ENCODE results near the gene CTNNA2.

Gene CTNNA2

GRCh38 chr2:79776461-79776860, 263.6 kb downstream of the CTNNA2 start:
- no peaks in the 10 kb centered on the region for H3K27me3 ChIP-seq (ENCODE audit: control insufficient read depth, insufficient read depth, low read length)
- H3K4me3 ChIP-seq (ENCODE audit: low read length), result no peak overlapping the region
- no peaks in the 10 kb centered on the region for H3K36me3 ChIP-seq (ENCODE audit: control insufficient read depth, insufficient read depth, low read length)
- no peaks in the 10 kb centered on the region for H3K4me1 ChIP-seq (ENCODE audit: control insufficient read depth, insufficient read depth, low read length)
- no peak overlapping the region for H3K9ac ChIP-seq (ENCODE audit: low read length)
- H3K27ac ChIP-seq (ENCODE audit: low read depth, low read length), result no peak overlapping the region

- Histone ChIP-seq H3K4me3 (ENCODE audit: low read length) (no peak overlapping the region), H3K4me1 (ENCODE audit: control insufficient read depth, insufficient read depth, low read length) (no peaks in the 10 kb centered on the region), H3K27me3 (ENCODE audit: control insufficient read depth, insufficient read depth, low read length) (no peaks in the 10 kb centered on the region), H3K27ac (ENCODE audit: low read depth, low read length) (no peak overlapping the region), H3K9ac (ENCODE audit: low read length) (no peak overlapping the region), H3K36me3 (ENCODE audit: control insufficient read depth, insufficient read depth, low read length) (no peaks in the 10 kb centered on the region)
These were observed 267.9 kb downstream of the CTNNA2 start for GRCh38 chr2:79780781-79781180.

- Histone ChIP-seq H3K4me1 (ENCODE audit: control insufficient read depth, insufficient read depth, low read length) (no peaks in the 10 kb centered on the region), H3K4me3 (ENCODE audit: low read length) (no peak overlapping the region), H3K27me3 (ENCODE audit: control insufficient read depth, insufficient read depth, low read length) (no peaks in the 10 kb centered on the region), H3K36me3 (ENCODE audit: control insufficient read depth, insufficient read depth, low read length) (no peaks in the 10 kb centered on the region), H3K9ac (ENCODE audit: low read length) (no peak overlapping the region), H3K27ac (ENCODE audit: low read depth, low read length) (no peak overlapping the region)
These were observed 270.0 kb downstream of the CTNNA2 start for GRCh38 chr2:79782576-79783452.

- Histone ChIP-seq H3K27ac (ENCODE audit: low read depth, low read length) (no peak overlapping the region), H3K4me3 (ENCODE audit: low read length) (no peak overlapping the region)
These were observed 276.3 kb downstream of the CTNNA2 start for GRCh38 chr2:79788952-79789651.

GRCh38 chr2:79789811-79790210, 277.0 kb downstream of the CTNNA2 start:
- H3K27ac ChIP-seq (ENCODE audit: low read depth, low read length), result no peak overlapping the region

More at GRCh38 chr2:79788952-79789651, 276.3 kb downstream of the CTNNA2 start:
- no peaks in the 10 kb centered on the region for H3K4me1 ChIP-seq (ENCODE audit: control insufficient read depth, insufficient read depth, low read length)
- H3K36me3 ChIP-seq (ENCODE audit: control insufficient read depth, insufficient read depth, low read length), result no peaks in the 10 kb centered on the region
- H3K9ac ChIP-seq (ENCODE audit: low read length), result no peak overlapping the region
- H3K27me3 ChIP-seq (ENCODE audit: control insufficient read depth, insufficient read depth, low read length), result no peaks in the 10 kb centered on the region

GRCh38 chr2:79792090-79792489, 279.2 kb downstream of the CTNNA2 start:
- no peaks in the 10 kb centered on the region for H3K4me1 ChIP-seq (ENCODE audit: control insufficient read depth, insufficient read depth, low read length)
- H3K4me3 ChIP-seq (ENCODE audit: low read length), result no peak overlapping the region
- H3K36me3 ChIP-seq (ENCODE audit: control insufficient read depth, insufficient read depth, low read length), result no peaks in the 10 kb centered on the region
- no peak overlapping the region for H3K27ac ChIP-seq (ENCODE audit: low read depth, low read length)
- no peaks in the 10 kb centered on the region for H3K27me3 ChIP-seq (ENCODE audit: control insufficient read depth, insufficient read depth, low read length)
- H3K9ac ChIP-seq (ENCODE audit: low read length), result no peak overlapping the region

More at GRCh38 chr2:79789811-79790210, 277.0 kb downstream of the CTNNA2 start:
- Histone ChIP-seq H3K27me3 (ENCODE audit: control insufficient read depth, insufficient read depth, low read length) (no peaks in the 10 kb centered on the region), H3K4me3 (ENCODE audit: low read length) (no peak overlapping the region), H3K9ac (ENCODE audit: low read length) (no peak overlapping the region), H3K4me1 (ENCODE audit: control insufficient read depth, insufficient read depth, low read length) (no peaks in the 10 kb centered on the region), H3K36me3 (ENCODE audit: control insufficient read depth, insufficient read depth, low read length) (no peaks in the 10 kb centered on the region)

- Histone ChIP-seq H3K36me3 (ENCODE audit: control insufficient read depth, insufficient read depth, low read length) (no peaks in the 10 kb centered on the region), H3K9ac (ENCODE audit: low read length) (no peak overlapping the region), H3K27ac (ENCODE audit: low read depth, low read length) (no peak overlapping the region), H3K4me1 (ENCODE audit: control insufficient read depth, insufficient read depth, low read length) (no peaks in the 10 kb centered on the region), H3K4me3 (ENCODE audit: low read length) (no peak overlapping the region), H3K27me3 (ENCODE audit: control insufficient read depth, insufficient read depth, low read length) (no peaks in the 10 kb centered on the region)
These were observed 280.2 kb downstream of the CTNNA2 start for GRCh38 chr2:79793006-79793405.

- Histone ChIP-seq H3K27me3 (ENCODE audit: control insufficient read depth, insufficient read depth, low read length) (no peaks in the 10 kb centered on the region), H3K4me3 (ENCODE audit: low read length) (no peak overlapping the region), H3K4me1 (ENCODE audit: control insufficient read depth, insufficient read depth, low read length) (no peaks in the 10 kb centered on the region), H3K27ac (ENCODE audit: low read depth, low read length) (no peak overlapping the region), H3K9ac (ENCODE audit: low read length) (no peak overlapping the region), H3K36me3 (ENCODE audit: control insufficient read depth, insufficient read depth, low read length) (no peaks in the 10 kb centered on the region)
These were observed 283.8 kb downstream of the CTNNA2 start for GRCh38 chr2:79796641-79797040.

- H3K4me3 ChIP-seq (ENCODE audit: low read length), result no peak overlapping the region
- no peaks in the 10 kb centered on the region for H3K36me3 ChIP-seq (ENCODE audit: control insufficient read depth, insufficient read depth, low read length)
- no peaks in the 10 kb centered on the region for H3K27me3 ChIP-seq (ENCODE audit: control insufficient read depth, insufficient read depth, low read length)
- H3K27ac ChIP-seq (ENCODE audit: low read depth, low read length), result no peak overlapping the region
- H3K4me1 ChIP-seq (ENCODE audit: control insufficient read depth, insufficient read depth, low read length), result no peaks in the 10 kb centered on the region
- no peak overlapping the region for H3K9ac ChIP-seq (ENCODE audit: low read length)
These were observed 285.9 kb downstream of the CTNNA2 start for GRCh38 chr2:79798776-79799175.

GRCh38 chr2:79799729-79800128, 286.9 kb downstream of the CTNNA2 start:
- H3K4me3 ChIP-seq (ENCODE audit: low read length), result no peak overlapping the region
- no peaks in the 10 kb centered on the region for H3K36me3 ChIP-seq (ENCODE audit: control insufficient read depth, insufficient read depth, low read length)
- H3K9ac ChIP-seq (ENCODE audit: low read length), result no peak overlapping the region
- H3K27ac ChIP-seq (ENCODE audit: low read depth, low read length), result no peak overlapping the region
- no peaks in the 10 kb centered on the region for H3K4me1 ChIP-seq (ENCODE audit: control insufficient read depth, insufficient read depth, low read length)
- no peaks in the 10 kb centered on the region for H3K27me3 ChIP-seq (ENCODE audit: control insufficient read depth, insufficient read depth, low read length)

GRCh38 chr2:79801082-79801481, 288.2 kb downstream of the CTNNA2 start:
- Histone ChIP-seq H3K27me3 (ENCODE audit: control insufficient read depth, insufficient read depth, low read length) (no peaks in the 10 kb centered on the region), H3K9ac (ENCODE audit: low read length) (no peak overlapping the region), H3K27ac (ENCODE audit: low read depth, low read length) (no peak overlapping the region), H3K36me3 (ENCODE audit: control insufficient read depth, insufficient read depth, low read length) (no peaks in the 10 kb centered on the region), H3K4me1 (ENCODE audit: control insufficient read depth, insufficient read depth, low read length) (no peaks in the 10 kb centered on the region), H3K4me3 (ENCODE audit: low read length) (no peak overlapping the region)

- no peaks in the 10 kb centered on the region for H3K27me3 ChIP-seq (ENCODE audit: control insufficient read depth, insufficient read depth, low read length)
- no peak overlapping the region for H3K27ac ChIP-seq (ENCODE audit: low read depth, low read length)
- no peak overlapping the region for H3K4me3 ChIP-seq (ENCODE audit: low read length)
- no peaks in the 10 kb centered on the region for H3K4me1 ChIP-seq (ENCODE audit: control insufficient read depth, insufficient read depth, low read length)
- H3K9ac ChIP-seq (ENCODE audit: low read length), result no peak overlapping the region
- H3K36me3 ChIP-seq (ENCODE audit: control insufficient read depth, insufficient read depth, low read length), result no peaks in the 10 kb centered on the region
These were observed 304.4 kb downstream of the CTNNA2 start for GRCh38 chr2:79817288-79817687.

Measured in rectal smooth muscle tissue (tissue), 1 donor.